Endothelial cell of umbilical vein (primary cell): ENCODE data around the gene PRC1. TPM values are rescaled to one million over a fixed set of nuclear protein-coding genes. Genes with fewer than 3 reads are reported as not detected.

Source experiments
- BruUV-seq: library from RNA; stranded (reverse); fragments of 400-500 nt; replicated peaks from 2 replicates; lab custom pipeline; 2021; lab: Mats Ljungman, UMichigan
- CTCF ChIA-PET: fragments of 300-600, 350-600 bp; sonication (Branson Sonifier 250); formaldehyde crosslinking; loops from one replicate; lab custom pipeline; 2021; ENCODE audit warnings: antibody characterized with exemption, inconsistent platforms; lab: Charles Lee
- POLR2A ChIA-PET: fragments of 300-600, 350-600 bp; sonication (Branson Sonifier 250); formaldehyde crosslinking; loops from one replicate; lab custom pipeline; 2021; ENCODE audit warnings: antibody characterized with exemption, inconsistent platforms; lab: Charles Lee
- DNase-seq: peaks from one replicate; pipeline ENCODE4 v3.0.0-alpha.2; 2011; ENCODE audit warnings: low read depth, low spot score
- FAIRE-seq: peaks from 2 replicates; lab custom pipeline; 2011; peaks lifted over from hg19 to GRCh38; lab: Jason Lieb, UNC
- H2AFZ ChIP-seq: 2 replicates; pipeline ENCODE4 v1.6.0; 2012; ENCODE audit warnings: low read depth, low read length, control low read depth, inconsistent platforms
- H3K27ac ChIP-seq: 2 replicates; pipeline ENCODE4 v1.5.1; 2011; ENCODE audit warnings: low read depth, mild to moderate bottlenecking, control low read depth, low read length, moderate library complexity; ENCODE audit not compliant: insufficient read depth
- H3K27me3 ChIP-seq, 2 experiments: 2 replicates each; pipeline versions ENCODE4 v1.6.0 to v1.6.1; 2011; ENCODE audit warnings: low read length in 2 of 2, mixed read lengths in 1 of 2; ENCODE audit not compliant: control insufficient read depth in 2 of 2, insufficient read depth in 2 of 2
- H3K36me3 ChIP-seq, 2 experiments: 2 replicates in 1 of 2; 3 replicates in 1 of 2; pipeline ENCODE4 v1.5.1; 2011; ENCODE audit warnings: low read length in 2 of 2, mild to moderate bottlenecking in 1 of 2, moderate library complexity in 1 of 2; ENCODE audit not compliant: control insufficient read depth in 2 of 2, insufficient read depth in 2 of 2; ENCODE audit errors: extremely low read depth in 1 of 2
- H3K4me1 ChIP-seq: 3 replicates; pipeline ENCODE4 v1.5.1; 2011; ENCODE audit warnings: mild to moderate bottlenecking, low read length; ENCODE audit not compliant: control insufficient read depth, insufficient read depth; ENCODE audit errors: extremely low read depth
- H3K4me2 ChIP-seq: 2 replicates; pipeline ENCODE4 v1.6.1; 2011; ENCODE audit warnings: low read length, control low read depth, mixed read lengths; ENCODE audit not compliant: insufficient read depth
- H3K4me3 ChIP-seq, 3 experiments: fragments of 200-600 bp in 1 of 3; sonication (generic), shearing (Covaris generic) in 1 of 3; replicated peaks in 1 of 3; 2 replicates each; pipeline ENCODE4 v1.5.1; 2011 to 2016; ENCODE audit warnings: control low read depth in 3 of 3, low read length in 3 of 3, mild to moderate bottlenecking in 2 of 3, inconsistent platforms in 1 of 3, low read depth in 1 of 3, moderate library complexity in 1 of 3; ENCODE audit not compliant: insufficient read depth in 1 of 3
- H3K79me2 ChIP-seq: 2 replicates; pipeline ENCODE4 v1.6.0; 2012; ENCODE audit warnings: low read length, inconsistent platforms; ENCODE audit not compliant: control insufficient read depth, insufficient read depth
- H3K9ac ChIP-seq: replicated peaks from 2 replicates; pipeline ENCODE3; 2011; ENCODE audit warnings: low read length, control low read depth; ENCODE audit not compliant: insufficient read depth; ENCODE audit errors: extremely low read depth
- H3K9me1 ChIP-seq: replicated peaks from 3 replicates; pipeline ENCODE4 v1.6.0; 2011; ENCODE audit warnings: mild to moderate bottlenecking, low read length; ENCODE audit not compliant: control insufficient read depth, insufficient read depth; ENCODE audit errors: extremely low read depth
- H3K9me3 ChIP-seq: replicated peaks from 2 replicates; pipeline ENCODE4 v1.5.1; 2012; ENCODE audit warnings: low read length, inconsistent platforms; ENCODE audit not compliant: control insufficient read depth, insufficient read depth
- H4K20me1 ChIP-seq: replicated peaks from 2 replicates; pipeline ENCODE3; 2011; ENCODE audit warnings: mild to moderate bottlenecking, low read length; ENCODE audit not compliant: control insufficient read depth, insufficient read depth; ENCODE audit errors: extremely low read depth
- CTCF ChIP-seq, 2 donors: IDR thresholded peaks; 1 replicate in 1 of 2; 2 replicates in 1 of 2; pipeline ENCODE4 v1.5.1; 2011; ENCODE audit warnings: low read length in 2 of 2, mild to moderate bottlenecking in 2 of 2, moderate library complexity in 2 of 2, control low read depth in 1 of 2, inconsistent platforms in 1 of 2, low read depth in 1 of 2; ENCODE audit not compliant: insufficient read depth in 1 of 2; ENCODE audit errors: extremely low read depth in 1 of 2
- EZH2 ChIP-seq: IDR thresholded peaks from 2 replicates; pipeline ENCODE4 v1.6.1; 2012; ENCODE audit warnings: borderline replicate concordance, low read depth, mild to moderate bottlenecking, moderate library complexity, low read length, inconsistent platforms; ENCODE audit not compliant: severe bottlenecking
- FOS ChIP-seq: IDR thresholded peaks from 2 replicates; pipeline ENCODE4 v1.6.1; 2011; ENCODE audit warnings: mild to moderate bottlenecking, low read length, moderate library complexity, borderline replicate concordance; ENCODE audit not compliant: insufficient read depth
- GATA2 ChIP-seq: IDR thresholded peaks from 2 replicates; pipeline ENCODE4 v1.7.0; 2011; ENCODE audit warnings: low read depth, mild to moderate bottlenecking, moderate library complexity, mixed read lengths, low read length; ENCODE audit not compliant: insufficient read length, insufficient read depth
- JUN ChIP-seq: IDR thresholded peaks from 2 replicates; pipeline ENCODE4 v1.6.1; 2011; ENCODE audit warnings: borderline replicate concordance, low read depth; ENCODE audit not compliant: insufficient read length, insufficient read depth
- MAX ChIP-seq: IDR thresholded peaks from 2 replicates; pipeline ENCODE4 v1.6.1; 2011; ENCODE audit not compliant: insufficient read depth, insufficient read length
- MYC ChIP-seq: IDR thresholded peaks from one replicate; pipeline ENCODE4 v1.6.1; 2011; ENCODE audit warnings: mild to moderate bottlenecking, low read depth, low read length
- POLR2A ChIP-seq: IDR thresholded peaks from 2 replicates; pipeline ENCODE4 v1.6.1; 2012; ENCODE audit warnings: low read depth, mild to moderate bottlenecking, control low read depth, low read length
- POLR2AphosphoS5 ChIP-seq: IDR thresholded peaks from 2 replicates; pipeline ENCODE4 v1.6.1; 2012; ENCODE audit warnings: low read depth, mild to moderate bottlenecking, control low read depth, low read length, moderate library complexity; ENCODE audit not compliant: insufficient read depth
- dilution Hi-C: fragments of 300-500 bp; cut with MboI; formaldehyde crosslinking; loops from one replicate; pipeline ENCODE4 v1.15.0; 2019; ENCODE audit warnings: low sequenced_read_pairs; ENCODE audit not compliant: extremely low pct_ligation_motif_present
- intact Hi-C: fragments of 100-400 bp; cut with micrococcal nuclease; formaldehyde crosslinking; loops from one replicate; pipeline ENCODE4 v1.10.0; 2022
- polyA plus RNA-seq, 4 experiments: library from polyadenylated mRNA; depleted of rRNA in 3 of 4; stranded (reverse) in 3 of 4; unstranded in 1 of 4; fragments of >200 nt; gene quantifications; 2 replicates each; pipeline versions ENCODE4 v1.2.1 to v1.2.3, GENCODE V29; 2011 to 2012; ENCODE audit warnings: missing spikeins in 1 of 4
- total RNA-seq: library from RNA; stranded (reverse); gene quantifications from 2 replicates; pipeline ENCODE4 v1.2.3, GENCODE V29; 2021

The PRC1 gene
- total and polyA plus RNA-seq, 2 donors (not counting 3 experiments of a cell fraction or from before 2014, with no cell fraction given) = 171 to 280 TPM

- H2AFZ ChIP-seq = no peak overlapping the region
- BruUV-seq = no TSS peak
- intact Hi-C loops = no loop called here
Observed at GRCh38 chr15:90952901-90953677, 41.2 kb downstream of the PRC1 start.

More at GRCh38 chr15:90952901-90953677, 41.2 kb downstream of the PRC1 start:
- TF ChIP-seq MAX (no peak), GATA2 (no peak), MYC (no peak), FOS (no peak), POLR2AphosphoS5 (no peak), CTCF (IDR thresholded peaks at IDR 0.05; ENCODE audit: extremely low read depth in 1 of 2, insufficient read depth in 1 of 2, low read depth in 1 of 2, low read length in 2 of 2) (no peak), EZH2 (no peak), POLR2A (no peak), JUN (no peak)
- Histone ChIP-seq H3K27me3 (no peaks in the 10 kb centered on the region), H3K9ac (no peak overlapping the region), H3K79me2 (peaks cover 3% of the 10 kb centered on the region), H3K27ac (no peak overlapping the region), H4K20me1 (no peaks in the 10 kb centered on the region), H3K36me3 (peaks cover 14 to 42% of the 10 kb centered on the region in 2 experiments), H3K4me1 (peaks cover 23% of the 10 kb centered on the region), H3K9me3 (no peaks in the 10 kb centered on the region), H3K9me1 (no peaks in the 10 kb centered on the region), H3K4me2 (no peak overlapping the region), H3K4me3 (no peak overlapping the region)
- DNase-seq = no peak
- dilution Hi-C loops = no loop called here
- ChIA-PET CTCF (interaction anchor here (0.8 kb wide), 1 partner anchor 318 kb away, joined by 3 read pairs; no protein-coding TSS in a partner anchor), POLR2A (interaction anchor here (0.6 to 0.7 kb wide), 2 partner anchors 35 to 1944 kb away, joined by 3 read pairs; no protein-coding TSS in a partner anchor)
- no peak for FAIRE-seq
